ENCODE results near the gene OXLD1.
"Not testable (repeated sequence)": the region's sequence is repeated elsewhere in the genome, so short reads cannot be mapped to it uniquely, and the experiment has no call there.

The OXLD1 gene

DNA sequence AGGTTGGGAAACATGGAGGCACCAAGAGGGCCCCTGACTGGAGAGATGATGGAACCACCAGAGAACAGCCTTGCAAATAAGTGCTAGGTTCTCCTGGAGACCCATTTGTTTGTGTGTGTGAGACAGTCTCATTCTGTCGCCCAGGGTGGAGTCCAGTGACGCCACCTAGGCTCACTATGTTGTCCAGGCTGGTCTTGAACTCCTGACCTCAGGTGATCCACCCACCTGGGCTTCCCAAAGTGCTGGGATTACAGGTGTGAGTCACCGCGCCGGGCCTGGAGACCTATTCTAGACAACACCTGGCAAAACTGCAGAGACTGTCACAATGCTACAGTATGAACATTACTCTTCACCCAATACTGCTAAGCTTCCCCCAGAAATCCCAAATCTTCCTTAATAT lies 31.0 kb downstream of the OXLD1 start:
- peaks cover 13% of the 10 kb centered on the region for H3K36me3 ChIP-seq (ENCODE audit: control insufficient read depth, insufficient read depth, low read length)
- no peak overlapping the region for H3K27ac ChIP-seq (ENCODE audit: low read depth, low read length)
- H3K4me3 ChIP-seq (ENCODE audit: low read depth, low read length), result peak overlapping the region; percentile 96
- H3K27me3 ChIP-seq (ENCODE audit: control insufficient read depth, insufficient read depth, low read length), result no peaks in the 10 kb centered on the region
- no peaks in the 10 kb centered on the region for H3K9me3 ChIP-seq (ENCODE audit: control insufficient read depth, insufficient read depth, low read depth, low read length)
- peaks cover 4% of the 10 kb centered on the region; the same call in 1 of the 2 replicates for H3K4me1 ChIP-seq (ENCODE audit: control insufficient read depth, insufficient read depth, low read length)
- H3K9ac ChIP-seq (ENCODE audit: low read length), result no peak overlapping the region

GRCh38 chr17:81631482-81631881 lies 34.9 kb downstream of the OXLD1 start:
- Histone ChIP-seq H3K4me3 (ENCODE audit: low read depth, low read length) (no peak overlapping the region), H3K27ac (ENCODE audit: low read depth, low read length) (no peak overlapping the region), H3K9me3 (ENCODE audit: control insufficient read depth, insufficient read depth, low read depth, low read length) (no peaks in the 10 kb centered on the region), H3K9ac (ENCODE audit: low read length) (no peak overlapping the region), H3K36me3 (ENCODE audit: control insufficient read depth, insufficient read depth, low read length) (peaks cover 47% of the 10 kb centered on the region), H3K27me3 (ENCODE audit: control insufficient read depth, insufficient read depth, low read length) (no peaks in the 10 kb centered on the region), H3K4me1 (ENCODE audit: control insufficient read depth, insufficient read depth, low read length) (peaks cover 4% of the 10 kb centered on the region; the same call in 1 of the 2 replicates)

DNA sequence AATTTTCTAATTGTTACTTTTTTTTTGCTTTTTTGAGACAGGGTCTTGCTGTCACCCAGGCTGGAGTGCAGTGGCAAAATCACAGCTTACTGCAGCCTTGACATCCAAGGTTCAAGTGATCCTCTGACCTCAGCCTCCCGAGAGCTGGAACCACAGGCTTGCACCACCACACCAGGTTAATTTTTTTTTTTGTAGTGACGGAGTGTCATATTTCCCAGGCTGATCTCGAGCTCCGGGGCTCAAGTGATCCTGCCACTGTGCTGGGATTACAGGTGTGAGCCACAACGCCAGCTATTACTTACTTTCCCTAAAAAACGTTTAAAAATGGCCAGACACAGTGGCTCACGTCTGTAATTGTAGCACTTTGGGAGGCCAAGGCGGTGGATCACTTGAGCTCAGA lies 36.1 kb downstream of the OXLD1 start:
- Histone ChIP-seq H3K36me3 (ENCODE audit: control insufficient read depth, insufficient read depth, low read length) (peaks cover 55% of the 10 kb centered on the region), H3K27me3 (ENCODE audit: control insufficient read depth, insufficient read depth, low read length) (no peaks in the 10 kb centered on the region), H3K4me1 (ENCODE audit: control insufficient read depth, insufficient read depth, low read length) (no peaks in the 10 kb centered on the region)

GRCh38 chr17:81621494-81622130 lies 44.8 kb downstream of the OXLD1 start:
- H3K36me3 ChIP-seq (ENCODE audit: control insufficient read depth, insufficient read depth, low read length), result peaks cover 78% of the 10 kb centered on the region
- no peaks in the 10 kb centered on the region for H3K9me3 ChIP-seq (ENCODE audit: control insufficient read depth, insufficient read depth, low read depth, low read length)
- H3K27ac ChIP-seq (ENCODE audit: low read depth, low read length), result no peak overlapping the region
- no peak overlapping the region for H3K4me3 ChIP-seq (ENCODE audit: low read depth, low read length)
- H3K27me3 ChIP-seq (ENCODE audit: control insufficient read depth, insufficient read depth, low read length), result no peaks in the 10 kb centered on the region
- no peak overlapping the region for H3K9ac ChIP-seq (ENCODE audit: low read length)
- H3K4me1 ChIP-seq (ENCODE audit: control insufficient read depth, insufficient read depth, low read length), result no peaks in the 10 kb centered on the region

More for the DNA sequence above, 36.1 kb downstream of the OXLD1 start:
- H3K4me3 ChIP-seq (ENCODE audit: low read depth, low read length), result no peak overlapping the region
- no peaks in the 10 kb centered on the region for H3K9me3 ChIP-seq (ENCODE audit: control insufficient read depth, insufficient read depth, low read depth, low read length)
- H3K27ac ChIP-seq (ENCODE audit: low read depth, low read length), result no peak overlapping the region
- H3K9ac ChIP-seq (ENCODE audit: low read length), result no peak overlapping the region

DNA sequence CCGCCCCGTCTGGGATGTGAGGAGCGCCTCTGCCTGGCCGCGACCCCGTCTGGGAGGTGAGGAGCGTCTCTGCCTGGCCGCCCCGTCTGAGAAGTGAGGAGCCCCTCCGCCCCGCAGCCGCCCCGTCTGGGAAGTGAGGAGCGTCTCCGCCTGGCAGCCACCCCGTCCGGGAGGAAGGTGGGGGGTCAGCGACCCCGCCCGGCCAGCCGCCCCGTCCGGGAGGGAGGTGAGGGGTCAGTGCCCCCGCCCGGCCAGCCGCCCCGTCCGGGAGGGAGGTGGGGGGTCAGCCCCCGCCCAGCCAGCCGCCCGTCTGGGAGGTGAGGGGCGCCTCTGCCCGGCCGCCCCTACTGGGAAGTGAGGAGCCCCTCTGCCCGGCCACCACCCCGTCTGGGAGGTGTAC lies 48.1 kb downstream of the OXLD1 start:
- not testable (repeated sequence) for H3K27me3 ChIP-seq (ENCODE audit: control insufficient read depth, insufficient read depth, low read length); H3K4me1 ChIP-seq (ENCODE audit: control insufficient read depth, insufficient read depth, low read length); H3K9ac ChIP-seq (ENCODE audit: low read length); H3K9me3 ChIP-seq (ENCODE audit: control insufficient read depth, insufficient read depth, low read depth, low read length); H3K27ac ChIP-seq (ENCODE audit: low read depth, low read length); H3K4me3 ChIP-seq (ENCODE audit: low read depth, low read length)
- H3K36me3 ChIP-seq (ENCODE audit: control insufficient read depth, insufficient read depth, low read length), result peaks cover 71% of the 10 kb centered on the region

DNA sequence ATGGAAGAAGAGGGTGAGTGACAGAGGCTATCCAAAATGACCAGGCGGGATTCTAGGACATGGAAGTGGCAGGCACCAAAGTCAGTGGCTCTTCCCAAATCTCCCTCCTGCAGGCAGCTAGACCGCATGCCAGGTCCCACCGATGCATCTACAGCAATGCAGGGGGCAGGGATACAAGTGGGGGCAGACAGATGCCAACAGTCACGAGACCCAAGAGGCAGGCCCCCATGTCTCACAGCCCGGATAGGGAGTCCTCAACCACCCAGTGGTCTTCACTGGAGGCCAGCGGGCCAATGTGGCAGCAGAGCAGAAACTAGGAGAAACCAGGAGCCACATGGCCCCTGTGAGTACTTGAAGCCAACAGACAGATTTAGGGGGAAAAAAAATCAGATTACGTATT lies 49.5 kb downstream of the OXLD1 start:
- H3K9me3 ChIP-seq (ENCODE audit: control insufficient read depth, insufficient read depth, low read depth, low read length), result no peaks in the 10 kb centered on the region
- no peak overlapping the region for H3K9ac ChIP-seq (ENCODE audit: low read length)
- H3K4me3 ChIP-seq (ENCODE audit: low read depth, low read length), result no peak overlapping the region
- no peaks in the 10 kb centered on the region for H3K4me1 ChIP-seq (ENCODE audit: control insufficient read depth, insufficient read depth, low read length)
- no peaks in the 10 kb centered on the region for H3K27me3 ChIP-seq (ENCODE audit: control insufficient read depth, insufficient read depth, low read length)
- H3K27ac ChIP-seq (ENCODE audit: low read depth, low read length), result no peak overlapping the region
- peaks cover 72% of the 10 kb centered on the region for H3K36me3 ChIP-seq (ENCODE audit: control insufficient read depth, insufficient read depth, low read length)

DNA sequence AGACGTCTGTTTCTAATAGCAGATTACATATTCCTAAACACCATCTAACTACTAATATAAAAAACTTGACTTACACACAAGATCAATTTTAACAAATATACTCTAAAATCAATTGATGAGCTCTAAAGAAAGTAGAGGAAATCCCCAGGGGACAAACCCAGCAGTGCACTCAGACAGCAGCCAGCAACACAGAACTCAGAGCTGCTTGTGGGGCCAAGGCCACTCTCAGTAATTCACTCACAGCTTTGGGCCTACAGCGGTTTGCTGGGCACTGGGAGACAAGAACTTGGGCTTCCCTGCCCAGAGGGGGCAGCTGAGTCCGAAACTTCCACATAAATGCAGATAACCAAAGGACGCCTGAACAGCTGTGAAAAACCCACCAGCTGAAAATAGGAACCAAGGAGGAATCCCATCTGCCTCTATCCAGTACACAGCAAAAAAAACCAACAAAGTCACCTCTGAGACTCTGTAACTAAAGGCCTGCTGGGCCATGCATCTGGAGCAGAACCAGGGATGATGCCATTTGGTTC lies 50.9 kb downstream of the OXLD1 start:
- Histone ChIP-seq H3K4me3 (ENCODE audit: low read depth, low read length) (no peak overlapping the region), H3K4me1 (ENCODE audit: control insufficient read depth, insufficient read depth, low read length) (no peaks in the 10 kb centered on the region), H3K27me3 (ENCODE audit: control insufficient read depth, insufficient read depth, low read length) (no peaks in the 10 kb centered on the region), H3K9me3 (ENCODE audit: control insufficient read depth, insufficient read depth, low read depth, low read length) (no peaks in the 10 kb centered on the region), H3K27ac (ENCODE audit: low read depth, low read length) (no peak overlapping the region), H3K36me3 (ENCODE audit: control insufficient read depth, insufficient read depth, low read length) (peaks cover 64% of the 10 kb centered on the region), H3K9ac (ENCODE audit: low read length) (no peak overlapping the region)
